ENCODE measurements around the gene ATRNL1. TPM values are rescaled to one million over a fixed set of nuclear protein-coding genes. Genes with fewer than 3 reads are reported as not detected.

ATRNL1 gene
- total RNA-seq, 4 donors from 2014 or later: 4.4 to 18.4 (median 14.4) TPM

DNA sequence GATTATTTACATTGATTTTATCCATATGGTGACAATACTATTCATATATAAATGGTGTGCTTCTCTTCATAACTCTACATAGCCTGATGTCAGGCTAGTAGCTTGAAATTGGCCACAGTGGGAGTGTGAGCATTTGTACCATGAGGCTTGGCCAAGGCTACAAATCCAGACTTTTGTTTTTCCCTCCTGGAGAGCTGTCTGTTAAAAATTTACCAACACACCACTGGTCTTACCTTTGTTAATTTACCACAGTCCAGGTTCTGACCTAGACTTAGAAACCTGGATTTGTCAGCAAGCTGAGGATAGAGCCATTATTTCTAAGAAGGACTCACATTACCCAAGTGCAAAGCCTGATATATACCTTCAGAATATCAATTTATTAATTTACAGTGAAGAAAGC lies 45.5 kb upstream of the ATRNL1 start:
- no peak for DNase-seq
- H3K4me3 ChIP-seq: no peak overlapping the region
- no peaks in the 10 kb centered on the region for H3K36me3 ChIP-seq
- H3K4me1 ChIP-seq: no peaks in the 10 kb centered on the region
- TF ChIP-seq EP300 (IDR thresholded peaks at IDR 0.05; ENCODE audit: low read depth): no peak
- no peak for TF ChIP-seq POLR2A (IDR thresholded peaks at IDR 0.05)
- no peak for TF ChIP-seq POLR2AphosphoS5 (IDR thresholded peaks at IDR 0.05)
- no peak for TF ChIP-seq CTCF (IDR thresholded peaks at IDR 0.05)
- intact Hi-C loops (cut with DNase I; ENCODE audit: low total_unique reads) (no loop called here), in situ Hi-C loops (cut with MboI; ENCODE audit: low pct_ligation_motif_present in 1 of 4, low pct_unique_long_range_greater_than_20kb in 1 of 4, low sequenced_read_pairs in 3 of 4) (no loop called here)
- no peaks in the 10 kb centered on the region for H3K27me3 ChIP-seq
- no peak overlapping the region for H3K27ac ChIP-seq
- H3K9me3 ChIP-seq: no peaks in the 10 kb centered on the region

DNA sequence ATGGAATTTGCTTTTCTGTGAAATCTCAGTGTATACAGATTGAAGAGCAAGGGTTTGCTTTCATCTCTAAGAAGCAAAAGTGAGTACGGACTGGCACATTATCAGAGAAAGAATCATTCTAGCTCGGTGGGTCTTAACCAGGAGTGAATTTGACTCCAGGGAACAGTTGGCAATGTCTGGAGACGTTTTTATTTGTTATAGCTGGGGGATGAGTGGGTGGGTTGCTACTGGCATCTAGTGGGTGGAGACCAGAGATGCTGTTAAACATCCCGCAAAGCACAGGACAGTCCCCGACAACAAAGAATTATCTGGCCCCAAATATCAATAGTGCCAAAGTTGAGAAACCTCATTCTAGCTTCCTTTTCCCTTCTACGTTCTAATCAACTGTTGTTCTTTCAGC lies 43.8 kb upstream of the ATRNL1 start:
- Histone ChIP-seq H3K27me3 (no peaks in the 10 kb centered on the region), H3K4me1 (no peaks in the 10 kb centered on the region), H3K9me3 (no peaks in the 10 kb centered on the region), H3K27ac (no peak overlapping the region), H3K4me3 (no peak overlapping the region), H3K36me3 (no peaks in the 10 kb centered on the region)
- intact Hi-C loops (cut with DNase I; ENCODE audit: low total_unique reads): no loop called here
- no peak for DNase-seq
- in situ Hi-C loops (cut with MboI; ENCODE audit: low pct_ligation_motif_present in 1 of 4, low pct_unique_long_range_greater_than_20kb in 1 of 4, low sequenced_read_pairs in 3 of 4): no loop called here
- no peak for TF ChIP-seq POLR2AphosphoS5 (IDR thresholded peaks at IDR 0.05)
- TF ChIP-seq POLR2A (IDR thresholded peaks at IDR 0.05): no peak
- no peak for TF ChIP-seq CTCF (IDR thresholded peaks at IDR 0.05)
- no peak for TF ChIP-seq EP300 (IDR thresholded peaks at IDR 0.05; ENCODE audit: low read depth)
- WGBS, 2 donors (ENCODE audit: low coverage in 1 of 2): 75 to 77% methylated on average over 6 of the region's 6 CpGs

GRCh38 chr10:115049960-115050359 lies 43.2 kb upstream of the ATRNL1 start:
- no peaks in the 10 kb centered on the region for H3K27me3 ChIP-seq
- TF ChIP-seq POLR2AphosphoS5 (IDR thresholded peaks at IDR 0.05) (no peak), EP300 (IDR thresholded peaks at IDR 0.05; ENCODE audit: low read depth) (no peak), POLR2A (IDR thresholded peaks at IDR 0.05) (no peak), CTCF (IDR thresholded peaks at IDR 0.05) (no peak)
- H3K4me3 ChIP-seq: no peak overlapping the region
- H3K27ac ChIP-seq: no peak overlapping the region
- no peak for DNase-seq
- H3K4me1 ChIP-seq: no peaks in the 10 kb centered on the region
- H3K36me3 ChIP-seq: no peaks in the 10 kb centered on the region
- WGBS, 2 donors (ENCODE audit: low coverage in 1 of 2): 48 to 50% methylated on average over 3 of the region's 3 CpGs
- in situ Hi-C loops (cut with MboI; ENCODE audit: low pct_ligation_motif_present in 1 of 4, low pct_unique_long_range_greater_than_20kb in 1 of 4, low sequenced_read_pairs in 3 of 4): no loop called here
- H3K9me3 ChIP-seq: no peaks in the 10 kb centered on the region
- intact Hi-C loops (cut with DNase I; ENCODE audit: low total_unique reads): no loop called here

DNA sequence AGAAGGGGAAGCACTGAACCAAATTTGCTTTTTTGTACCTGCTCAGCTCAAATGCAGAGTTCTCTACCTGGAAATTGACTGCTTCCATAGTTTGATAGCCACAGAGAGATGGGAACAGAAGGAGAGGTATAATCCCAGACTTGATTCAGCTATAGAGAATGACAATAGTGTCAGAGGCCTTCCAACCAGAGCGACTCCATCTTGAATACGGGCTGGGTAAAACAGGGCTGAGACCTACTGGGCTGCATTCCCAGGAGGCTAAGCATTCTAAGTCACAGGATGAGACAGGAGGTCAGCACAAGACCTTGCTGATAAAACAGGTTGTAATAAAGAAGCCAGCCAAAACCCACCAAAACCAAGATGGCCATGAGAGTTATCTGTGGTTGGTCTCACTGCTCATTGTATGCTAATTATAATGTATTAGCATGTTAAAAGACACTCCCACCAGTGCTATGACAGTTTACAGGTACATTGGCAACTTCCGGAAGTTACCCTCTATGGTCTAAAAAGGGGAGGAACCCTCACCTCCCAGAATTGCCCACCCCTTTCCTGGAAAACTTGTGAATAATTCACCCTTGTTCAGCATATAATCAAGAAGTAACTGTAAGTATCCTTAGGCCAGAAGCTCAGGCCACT lies 42.7 kb upstream of the ATRNL1 start:
- no peaks in the 10 kb centered on the region for H3K27me3 ChIP-seq
- H3K4me1 ChIP-seq: no peaks in the 10 kb centered on the region
- H3K36me3 ChIP-seq: no peaks in the 10 kb centered on the region
- DNase-seq: no peak
- intact Hi-C loops (cut with DNase I; ENCODE audit: low total_unique reads): no loop called here
- WGBS, 2 donors (ENCODE audit: low coverage in 1 of 2): 89 to 97% methylated on average over 3 of the region's 3 CpGs
- no peak overlapping the region for H3K4me3 ChIP-seq
- H3K9me3 ChIP-seq: no peaks in the 10 kb centered on the region
- TF ChIP-seq POLR2A (IDR thresholded peaks at IDR 0.05) (no peak), POLR2AphosphoS5 (IDR thresholded peaks at IDR 0.05) (no peak), EP300 (IDR thresholded peaks at IDR 0.05; ENCODE audit: low read depth) (no peak), CTCF (IDR thresholded peaks at IDR 0.05) (no peak)
- H3K27ac ChIP-seq: no peak overlapping the region
- in situ Hi-C loops (cut with MboI; ENCODE audit: low pct_ligation_motif_present in 1 of 4, low pct_unique_long_range_greater_than_20kb in 1 of 4, low sequenced_read_pairs in 3 of 4): no loop called here
